Measurements from ENCODE around the gene RAMP3. TPM values are rescaled to one million over a fixed set of nuclear protein-coding genes. Genes with fewer than 3 reads are reported as not detected.

RAMP3 gene
- total RNA-seq, 1 experiment from 2014 or later, result not detected

DNA sequence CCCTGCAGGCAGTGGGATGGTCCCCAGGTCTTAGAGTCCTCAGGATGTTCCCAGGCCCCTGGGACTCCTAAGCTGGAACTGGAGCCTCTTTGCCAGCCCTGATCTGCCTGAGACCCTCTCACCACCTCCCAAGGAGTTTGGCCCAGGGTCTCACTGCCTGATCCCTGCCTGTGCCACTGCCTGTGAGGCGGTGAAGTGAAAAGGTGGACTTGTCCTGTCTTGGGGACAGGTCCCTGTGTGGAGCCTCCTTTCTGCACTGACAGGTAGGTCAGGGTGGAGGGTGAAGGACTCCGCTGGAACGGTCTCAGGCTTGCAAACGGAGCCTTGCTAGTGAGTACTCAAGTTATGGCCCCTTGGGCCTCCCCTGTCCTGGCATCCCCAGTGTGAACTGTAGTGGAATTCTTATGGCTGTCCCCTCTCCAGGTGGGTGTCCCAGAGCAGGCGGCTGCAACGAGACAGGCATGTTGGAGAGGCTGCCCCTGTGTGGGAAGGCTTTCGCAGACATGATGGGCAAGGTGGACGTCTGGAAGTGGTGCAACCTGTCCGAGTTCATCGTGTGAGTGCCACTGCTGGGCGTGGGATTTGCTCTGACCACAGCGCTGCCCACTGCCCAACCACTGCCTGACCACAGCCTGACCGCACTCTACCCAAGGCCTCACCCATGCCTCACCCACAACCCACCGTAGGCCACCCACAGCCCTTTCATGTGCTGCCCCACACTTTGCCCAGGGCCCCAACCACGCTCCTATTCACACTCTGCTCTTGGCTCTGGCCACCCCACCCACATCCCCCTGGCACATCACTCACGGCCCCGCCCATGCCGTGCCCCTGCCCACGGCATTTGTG is 19.5 kb downstream of the RAMP3 start:
- no peak for DNase-seq (ENCODE audit: extremely low read depth, low read depth)

DNA sequence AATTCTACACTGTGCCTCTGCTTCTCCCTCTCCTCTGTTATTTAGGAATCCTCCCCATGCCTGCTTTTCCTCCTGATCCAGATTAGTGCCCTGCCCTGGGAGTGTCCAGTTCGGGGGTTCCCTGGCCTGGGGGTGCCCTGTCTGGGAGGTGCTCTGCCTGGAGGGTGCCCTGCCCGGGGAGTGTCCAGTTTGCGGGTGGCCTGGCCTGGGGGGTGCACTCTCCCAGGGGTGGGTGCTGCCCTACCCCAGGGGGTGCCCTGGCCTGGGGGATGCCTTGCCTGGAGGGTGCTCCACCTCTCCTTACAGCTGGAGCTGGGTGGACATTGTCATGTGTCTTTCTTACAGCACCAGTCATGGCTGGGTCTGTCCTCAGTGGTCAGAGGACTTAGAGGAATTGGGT is 20.2 kb downstream of the RAMP3 start:
- no peak for DNase-seq (ENCODE audit: extremely low read depth, low read depth)

DNA sequence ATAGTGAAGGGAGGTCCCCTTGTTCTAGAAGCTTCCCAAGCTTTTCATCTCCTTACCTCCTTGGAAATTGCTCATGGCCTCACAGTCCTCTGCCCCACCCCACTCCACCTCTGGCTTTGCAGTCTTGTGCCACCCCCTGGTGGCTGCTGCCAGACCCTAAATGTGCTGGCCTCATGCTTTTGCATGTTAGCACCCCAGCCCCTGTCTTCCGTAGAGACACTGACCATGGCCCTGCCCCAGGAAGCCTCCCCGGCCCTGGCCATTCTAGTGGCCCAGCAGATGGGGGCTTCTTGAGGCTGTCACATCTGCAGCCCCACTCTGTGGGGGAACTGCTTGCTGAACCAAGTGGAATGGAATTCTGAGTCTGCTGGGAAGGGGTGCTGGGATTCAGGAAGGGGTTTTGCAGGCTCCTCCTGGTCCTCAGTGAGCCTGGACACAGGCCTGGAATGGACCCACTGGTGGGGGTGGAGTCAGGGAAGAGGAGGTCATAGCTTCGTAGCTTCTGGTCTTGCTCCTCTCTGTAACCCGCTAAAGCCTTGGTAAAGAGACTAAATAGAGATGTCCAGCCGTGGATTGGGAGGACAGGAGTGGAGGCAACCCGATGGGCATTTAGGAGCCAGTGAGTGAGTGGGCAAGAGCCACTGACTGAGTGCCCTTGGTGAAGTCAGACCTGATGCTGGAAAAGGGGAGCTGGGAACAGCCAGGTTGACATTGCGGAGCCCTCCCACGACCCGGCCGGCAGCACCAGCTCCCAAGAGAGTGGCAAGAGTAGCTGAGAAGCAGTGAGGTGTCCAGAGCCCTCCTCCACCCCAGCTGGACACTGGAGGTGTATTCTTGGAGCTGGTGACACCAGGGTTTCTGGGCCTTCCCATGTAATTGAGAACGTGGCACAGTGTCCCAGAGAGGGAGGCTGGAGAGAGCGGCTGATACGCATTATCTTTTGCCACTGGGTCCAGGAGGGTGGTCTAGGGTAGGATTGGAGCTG is 20.9 kb downstream of the RAMP3 start:
- DNase-seq (ENCODE audit: extremely low read depth, low read depth), result no peak

DNA sequence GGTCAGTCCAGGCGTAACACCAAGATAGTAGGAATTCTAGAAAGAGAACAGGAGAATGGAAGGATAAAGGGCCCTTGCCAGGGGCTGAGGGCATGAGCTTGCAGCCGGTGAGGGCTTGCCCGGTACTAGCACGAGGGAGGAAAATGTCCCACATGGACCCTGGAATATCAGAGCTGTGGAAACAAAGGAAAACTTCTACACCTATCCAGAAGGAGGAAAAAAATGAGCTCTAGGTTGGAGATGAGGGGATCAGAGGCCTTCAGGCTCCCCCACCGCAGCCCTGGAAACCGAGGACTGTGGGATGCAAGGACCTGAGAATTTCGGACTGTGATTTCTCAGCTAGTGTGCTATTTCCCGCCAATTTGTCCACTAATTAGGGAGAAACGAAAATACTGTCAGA is 22.1 kb downstream of the RAMP3 start:
- no peak for DNase-seq (ENCODE audit: extremely low read depth, low read depth)

DNA sequence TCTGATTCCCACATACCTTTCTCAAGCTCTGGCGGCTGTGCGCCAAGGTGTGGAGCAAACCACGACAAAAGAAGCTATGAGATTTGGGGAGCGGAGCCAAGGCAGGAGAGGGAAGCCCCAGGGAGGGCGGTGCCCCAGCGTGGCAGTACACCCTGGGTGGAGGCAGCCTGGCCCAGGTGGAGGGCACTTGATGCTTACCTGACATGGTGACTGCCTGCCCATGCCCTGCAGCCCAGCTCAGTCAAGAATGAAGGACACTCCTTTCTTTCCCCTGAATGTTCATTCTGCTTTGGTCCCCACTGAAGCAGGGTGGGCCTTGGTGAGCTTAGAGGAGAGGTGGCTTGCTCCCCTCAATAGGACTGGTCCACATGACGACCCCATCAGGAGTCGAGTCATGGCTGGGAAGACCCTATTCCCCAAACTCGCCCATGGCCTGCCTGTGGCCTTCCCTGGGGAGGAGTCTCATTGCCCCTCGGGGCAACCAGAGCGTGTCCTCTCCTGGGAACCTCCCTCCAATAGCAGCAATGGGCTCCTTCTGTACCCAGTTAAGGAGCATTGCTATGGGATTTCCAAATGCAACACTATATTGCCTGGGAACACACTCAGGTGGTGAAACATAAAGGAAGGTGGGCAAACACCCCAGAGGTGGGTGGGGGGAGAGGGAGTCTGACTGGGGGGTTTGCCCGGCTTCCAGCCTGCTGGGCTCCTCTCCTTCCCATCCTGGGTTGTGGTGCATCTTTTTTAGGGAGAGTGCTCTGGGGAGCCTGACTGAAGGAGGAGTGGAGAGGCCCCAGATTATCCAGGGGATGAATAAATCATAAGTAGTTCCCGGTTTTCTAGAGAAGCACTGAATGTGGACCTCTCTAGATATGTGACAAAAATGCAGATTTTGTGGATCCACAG is 22.7 kb downstream of the RAMP3 start:
- no peak for DNase-seq (ENCODE audit: extremely low read depth, low read depth)

DNA sequence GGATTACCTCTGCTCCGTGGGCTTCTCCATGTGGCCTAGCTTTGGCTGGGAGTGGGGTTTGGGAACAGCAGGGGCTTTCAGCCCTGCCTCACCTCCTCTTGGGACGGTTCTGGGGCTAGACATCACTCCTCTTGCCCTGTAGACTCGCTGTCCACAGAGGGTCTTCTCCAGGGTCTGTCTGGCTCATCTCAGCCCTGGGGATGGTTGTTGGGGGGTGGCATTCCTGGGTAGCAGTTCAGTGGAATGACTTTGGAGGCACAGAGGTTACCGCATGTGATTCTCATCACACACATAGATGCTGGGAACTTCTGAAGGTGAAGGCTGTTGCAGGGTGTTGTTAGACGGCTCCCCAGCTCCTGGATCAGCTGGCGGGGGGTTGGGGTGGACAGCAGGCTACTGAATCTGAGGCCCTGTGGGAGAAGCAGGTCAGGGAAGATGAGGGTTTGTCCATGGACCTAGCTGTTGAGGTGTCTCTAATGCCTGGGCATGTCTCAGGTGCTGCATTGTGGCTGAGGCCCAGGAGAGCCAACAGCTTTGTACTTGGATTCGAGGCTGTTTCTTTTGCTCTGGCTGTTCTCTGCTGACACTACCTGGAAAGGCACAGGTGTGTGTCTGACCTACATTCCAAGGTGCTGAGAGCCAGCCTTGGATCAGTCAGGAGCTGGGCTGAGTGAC is 23.8 kb downstream of the RAMP3 start:
- DNase-seq (ENCODE audit: extremely low read depth, low read depth), result no peak

DNA sequence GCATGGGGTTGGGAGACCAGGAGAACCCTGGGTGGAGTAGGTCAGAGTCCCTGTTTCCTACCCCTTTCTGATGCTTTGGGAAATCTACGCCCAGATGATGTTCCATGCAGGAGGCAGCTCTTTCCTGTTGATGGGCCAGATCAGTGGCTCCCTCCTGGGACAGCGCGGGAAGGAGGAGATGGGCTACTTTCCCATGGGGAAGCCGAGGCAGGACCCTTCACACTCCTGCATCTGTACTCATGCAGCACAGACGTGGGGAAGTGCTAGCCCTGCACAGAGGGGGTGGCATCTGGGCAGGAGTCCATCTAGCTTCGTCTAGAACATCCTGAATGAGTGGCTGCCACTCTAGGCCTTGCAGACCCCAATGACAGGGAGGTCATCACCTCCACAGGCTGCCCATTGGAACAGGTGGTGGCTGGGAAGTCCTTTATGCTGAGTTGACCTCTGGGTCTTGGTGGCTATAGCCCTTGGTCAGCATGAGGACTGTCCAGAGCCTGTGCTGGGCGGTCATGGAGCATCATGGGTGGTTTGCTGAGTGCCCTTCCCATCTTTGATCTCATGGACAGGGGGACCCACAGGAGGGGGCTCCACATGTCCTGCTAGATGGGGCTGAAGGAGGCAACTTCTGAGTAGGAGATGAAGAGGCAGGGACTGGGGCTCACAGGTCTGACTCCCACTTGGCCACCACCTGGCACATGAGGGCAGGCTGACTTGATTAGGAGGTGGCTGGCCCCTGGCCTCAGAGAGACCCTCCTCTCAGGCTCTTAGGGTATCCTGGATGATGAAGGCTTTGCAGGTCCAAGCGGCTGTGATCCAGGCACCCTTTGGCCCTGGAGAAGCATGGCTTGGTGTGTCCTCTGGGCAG is 24.6 kb downstream of the RAMP3 start:
- DNase-seq (ENCODE audit: extremely low read depth, low read depth), result no peak

DNA sequence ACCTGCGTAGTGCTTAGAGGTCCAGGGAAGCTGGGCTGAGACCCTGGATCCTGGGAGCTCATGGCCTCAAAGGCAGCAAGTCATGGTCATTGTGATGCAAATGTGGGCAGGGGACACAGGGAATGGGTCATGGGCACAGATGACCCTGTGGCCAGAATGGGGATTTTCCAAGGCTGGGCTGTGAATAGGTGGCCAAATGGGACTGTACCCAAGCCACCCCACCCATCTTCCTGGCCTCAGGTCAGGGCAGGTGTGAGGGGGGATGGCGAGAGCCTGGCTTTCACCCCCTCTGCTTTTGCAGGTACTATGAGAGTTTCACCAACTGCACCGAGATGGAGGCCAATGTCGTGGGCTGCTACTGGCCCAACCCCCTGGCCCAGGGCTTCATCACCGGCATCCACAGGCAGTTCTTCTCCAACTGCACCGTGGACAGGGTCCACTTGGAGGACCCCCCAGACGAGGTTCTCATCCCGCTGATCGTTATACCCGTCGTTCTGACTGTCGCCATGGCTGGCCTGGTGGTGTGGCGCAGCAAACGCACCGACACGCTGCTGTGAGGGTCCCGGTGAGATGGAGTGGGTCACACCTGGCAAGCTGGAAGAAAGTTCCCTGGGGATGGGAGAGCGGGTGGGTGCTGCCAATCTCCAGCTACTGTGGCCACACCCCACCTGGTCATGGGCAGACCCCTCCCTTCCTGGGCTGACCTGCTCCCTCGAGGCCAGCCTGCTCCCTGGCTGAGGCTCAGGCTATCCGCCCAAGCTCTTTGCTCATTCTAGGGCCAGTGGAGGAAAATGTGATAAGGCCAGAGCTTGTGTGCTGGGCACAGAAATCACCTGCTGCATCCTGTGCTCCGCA is 25.5 kb downstream of the RAMP3 start:
- no peak for DNase-seq (ENCODE audit: extremely low read depth, low read depth)

DNA sequence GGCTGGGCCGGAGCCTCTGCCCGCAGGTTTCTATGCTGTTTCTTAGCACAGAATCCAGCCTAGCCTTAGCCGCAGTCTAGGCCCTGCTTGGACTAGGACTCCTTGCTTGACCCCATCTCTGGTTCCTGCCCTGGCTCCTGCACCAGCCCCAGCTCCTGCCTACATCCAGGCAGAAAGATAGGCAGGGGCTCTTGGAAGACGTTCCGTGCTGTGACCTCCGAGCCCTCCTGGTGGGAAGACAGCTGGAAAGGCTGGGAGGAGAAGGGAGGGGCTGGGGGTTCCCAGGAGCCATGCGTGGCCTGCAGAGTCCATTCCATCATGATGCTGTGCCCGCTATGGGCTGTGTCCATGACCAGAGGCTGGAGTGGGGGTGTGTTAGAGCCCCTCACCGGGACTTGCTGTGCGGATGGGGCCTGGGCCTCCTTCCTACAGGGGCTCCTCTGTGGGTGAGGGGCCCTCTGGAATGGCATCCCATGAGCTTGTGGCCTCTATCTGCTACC is 26.2 kb downstream of the RAMP3 start:
- DNase-seq (ENCODE audit: extremely low read depth, low read depth), result no peak

DNA sequence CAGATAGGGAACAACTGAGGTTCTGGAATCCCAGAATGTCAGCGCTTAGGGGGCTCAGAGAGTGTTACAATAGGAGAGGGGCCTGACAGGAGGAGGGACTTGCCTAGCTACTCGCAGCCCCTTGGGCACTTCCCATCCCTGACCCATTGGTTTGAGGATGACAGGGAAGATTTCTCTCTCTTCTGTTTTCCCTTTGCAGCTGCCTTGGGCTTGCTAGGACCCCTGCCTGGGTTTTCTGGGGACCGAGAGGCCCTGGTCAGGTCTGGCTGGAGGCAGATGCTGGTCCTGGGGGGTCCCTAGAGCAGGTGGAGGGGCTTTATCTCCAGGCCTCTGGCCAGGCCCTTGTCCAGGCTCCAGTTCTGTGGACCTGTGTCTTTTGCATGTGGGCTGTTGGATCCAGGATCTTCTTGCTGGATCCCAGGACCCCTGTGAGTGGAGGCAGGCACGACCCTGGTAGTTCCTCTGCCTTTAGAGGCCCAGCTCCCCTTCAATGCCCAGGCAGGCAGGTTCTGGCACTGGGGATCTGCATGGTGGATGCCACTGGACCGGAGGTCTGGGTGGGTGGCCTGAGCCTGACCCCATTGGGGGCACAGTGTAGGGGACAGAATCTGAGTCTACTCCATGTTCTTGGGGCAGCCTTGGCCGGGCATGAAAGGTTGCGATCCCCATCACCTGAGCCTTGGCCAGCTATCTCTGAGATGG is 26.9 kb downstream of the RAMP3 start:
- DNase-seq (ENCODE audit: extremely low read depth, low read depth), result no peak

DNA sequence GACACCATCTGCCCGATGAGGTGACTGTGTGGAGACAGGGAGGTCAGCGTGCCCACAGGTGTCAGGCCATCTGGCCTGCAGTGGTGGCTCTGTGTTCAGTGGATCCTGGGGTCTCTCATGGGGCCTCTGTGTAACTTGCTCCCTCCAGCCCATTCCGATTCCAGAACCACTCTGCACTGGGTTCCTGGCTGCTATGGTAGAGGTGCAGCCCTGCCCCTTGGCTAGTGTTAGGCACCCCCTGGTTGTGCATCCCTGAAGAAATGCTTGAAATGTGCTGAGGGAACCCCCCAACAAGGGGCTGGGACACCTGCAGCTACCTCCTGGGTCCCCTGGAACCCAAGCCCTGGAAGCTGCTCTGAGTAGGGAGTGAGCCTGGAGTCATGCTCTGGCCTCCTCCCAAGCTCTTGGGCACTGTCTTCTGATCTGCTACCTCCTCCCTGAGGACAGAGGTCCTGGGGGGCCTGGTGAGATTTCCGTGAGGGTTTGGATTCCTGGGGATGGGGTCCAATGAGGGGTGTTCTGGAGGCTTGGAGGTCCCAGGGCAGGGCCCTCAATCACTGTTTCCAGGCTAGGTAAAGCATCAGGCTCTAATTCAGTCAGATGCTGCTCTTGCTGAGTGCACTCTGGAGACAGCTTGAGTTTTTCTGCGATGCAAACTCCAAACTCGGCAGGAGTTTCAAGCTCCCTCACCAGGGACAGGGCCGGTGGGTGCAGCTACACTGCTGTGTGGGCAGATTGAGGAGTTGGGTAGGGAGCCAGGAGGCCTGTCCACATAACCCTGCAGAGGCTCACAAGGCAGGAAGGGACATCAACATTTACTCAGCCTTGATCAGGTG is 27.7 kb downstream of the RAMP3 start:
- no peak for DNase-seq (ENCODE audit: extremely low read depth, low read depth)

DNA sequence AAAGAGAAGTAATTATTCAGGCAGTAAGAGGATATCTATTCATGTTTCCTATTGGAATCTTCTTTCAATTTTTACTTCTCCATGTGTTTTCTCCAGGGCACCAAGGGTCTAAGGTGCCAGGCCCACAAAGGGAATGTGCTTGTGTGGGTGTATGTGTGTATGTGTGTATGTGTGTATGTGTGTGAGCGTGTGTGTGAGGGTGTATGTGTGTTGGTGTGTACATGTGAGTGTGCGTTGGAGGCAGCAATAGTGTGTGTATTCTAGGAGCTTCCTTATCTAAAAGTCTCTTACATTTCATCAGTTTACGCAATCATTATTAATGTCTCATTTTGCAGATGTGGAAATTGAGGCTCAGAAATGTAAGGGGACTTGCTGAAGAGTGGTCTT is 28.3 kb downstream of the RAMP3 start:
- DNase-seq (ENCODE audit: extremely low read depth, low read depth), result no peak

DNA sequence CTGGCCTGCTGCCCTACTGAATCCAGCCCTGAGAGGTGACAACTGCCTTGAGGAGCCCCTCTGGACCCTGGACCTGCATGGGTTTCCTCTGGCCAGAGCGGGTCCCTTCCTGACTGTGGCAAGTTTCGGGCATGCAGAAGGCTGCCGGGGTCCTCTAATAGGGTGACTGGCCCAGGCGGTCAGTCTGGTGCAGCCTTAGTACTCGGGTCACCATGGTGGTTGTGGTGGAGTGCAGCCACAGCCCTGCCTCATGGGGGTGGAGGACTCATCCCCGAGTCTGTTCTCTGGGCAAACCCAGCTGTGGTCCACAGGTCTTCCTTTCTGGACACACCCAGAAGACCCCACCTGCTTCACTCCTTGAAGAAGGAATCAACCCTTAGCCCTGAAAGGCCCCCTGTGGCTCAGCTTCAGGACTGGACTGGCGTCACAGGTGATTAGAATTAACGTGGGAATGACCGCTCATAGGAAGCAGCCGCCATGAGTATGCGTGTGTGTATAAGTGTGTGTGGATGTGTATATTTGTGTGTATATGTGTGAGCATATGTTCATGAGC is 28.7 kb downstream of the RAMP3 start:
- no peak for DNase-seq (ENCODE audit: extremely low read depth, low read depth)

DNA sequence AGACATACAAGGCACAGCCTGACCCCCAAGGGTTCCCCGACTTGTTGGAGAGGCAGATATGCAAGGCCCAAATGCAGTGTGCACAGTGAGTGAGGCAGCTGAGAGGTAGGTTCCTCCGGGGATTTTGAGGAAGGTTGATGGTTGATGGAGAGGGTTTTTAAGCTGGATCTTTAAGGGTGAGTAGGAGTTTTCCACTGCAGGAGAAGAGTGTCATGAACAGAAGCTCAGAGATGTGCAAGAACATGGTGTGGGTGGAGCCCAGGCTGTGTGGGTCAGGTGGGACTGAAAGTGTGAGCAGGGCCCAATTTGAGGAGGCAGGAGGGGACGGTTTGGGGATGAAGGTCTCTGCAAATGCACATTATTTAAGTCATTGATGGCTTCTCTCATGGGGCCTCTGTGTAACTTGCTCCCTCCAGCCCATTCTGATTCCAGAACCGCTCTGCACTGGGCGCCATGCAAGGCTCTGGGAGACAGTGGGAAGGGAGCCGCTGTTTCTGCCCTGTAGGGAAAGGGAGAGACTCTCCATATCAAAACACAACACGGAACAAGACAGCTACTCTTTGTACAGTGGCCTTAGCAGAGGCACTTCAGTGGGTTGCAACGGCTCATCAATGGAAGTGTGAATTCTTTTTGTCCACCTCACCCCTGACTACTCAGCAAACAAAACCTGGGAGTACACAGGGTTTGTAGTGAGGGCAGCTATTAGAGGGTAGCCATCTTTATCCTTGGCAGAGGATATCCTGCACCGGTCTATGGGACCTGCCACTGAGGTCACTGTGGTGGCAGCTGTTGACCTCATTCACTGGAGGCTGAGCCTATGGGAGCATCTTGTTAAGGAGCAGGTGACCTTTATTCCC is 29.7 kb downstream of the RAMP3 start:
- DNase-seq (ENCODE audit: extremely low read depth, low read depth), result no peak

DNA sequence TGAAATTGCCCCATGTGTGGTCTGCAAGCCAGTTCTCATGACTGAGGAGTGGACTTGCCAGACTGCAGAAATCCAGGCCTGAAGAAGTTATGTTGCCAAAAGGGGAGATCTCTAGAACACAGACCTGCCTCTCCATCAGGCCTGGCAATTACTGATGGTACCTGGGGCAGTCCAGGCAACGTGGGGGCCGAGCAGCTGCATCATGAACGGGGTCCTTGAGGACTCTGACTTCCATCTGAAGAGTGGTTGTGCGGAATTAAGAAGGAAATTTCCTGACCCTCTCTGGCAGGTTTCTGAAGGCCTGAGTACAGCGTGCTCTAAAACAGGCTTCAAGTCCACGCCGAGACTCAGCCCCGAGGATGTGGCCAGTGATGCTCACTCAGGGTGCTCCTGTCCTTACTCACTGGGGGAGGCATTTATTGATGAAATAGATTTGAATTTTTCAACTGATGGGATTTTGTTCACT is 30.4 kb downstream of the RAMP3 start:
- DNase-seq (ENCODE audit: extremely low read depth, low read depth), result no peak
